Adrenal gland (tissue), 5 donors: ENCODE results near the gene PRDM11.

Source experiments
- CTCF ChIP-seq, 6 experiments: fragments of 450-650 bp in 4 of 6; fragments of 200-600 bp in 2 of 6; sonication (generic) in 1 of 6; IDR thresholded peaks; 1 replicate in 5 of 6; 2 replicates in 1 of 6; pipeline versions ENCODE4 v1.5.1 to v1.8.0; 2016 to 2021; ENCODE audit warnings: antibody characterized with exemption in 6 of 6, mild to moderate bottlenecking in 2 of 6, moderate library complexity in 1 of 6
- POLR2A ChIP-seq, 2 donors: fragments of 450-650 bp; IDR thresholded peaks; one replicate each; pipeline ENCODE4 v1.6.1; 2017; ENCODE audit warnings: antibody characterized with exemption in 2 of 2, mild to moderate bottlenecking in 2 of 2, moderate library complexity in 1 of 2
- donor health status: DM: no; HTN: no; CAD: no.

- TF ChIP-seq CTCF (IDR thresholded peaks at IDR 0.05), result no peak
- TF ChIP-seq POLR2A (IDR thresholded peaks at IDR 0.05), result no peak
Observed at GRCh38 chr11:45280449-45280848, 134.0 kb downstream of the PRDM11 start.
